ENCODE results near the gene GOLGA6C.
"Not testable (repeated sequence)": the region's sequence is repeated elsewhere in the genome, so short reads cannot be mapped to it uniquely, and the experiment has no call there.

Gene GOLGA6C

GRCh38 chr15:75227663-75228280 lies 30.4 kb upstream of the GOLGA6C start:
- DNase-seq (ENCODE audit: low read depth in 1 of 2, low spot score in 1 of 2): no peak

DNA sequence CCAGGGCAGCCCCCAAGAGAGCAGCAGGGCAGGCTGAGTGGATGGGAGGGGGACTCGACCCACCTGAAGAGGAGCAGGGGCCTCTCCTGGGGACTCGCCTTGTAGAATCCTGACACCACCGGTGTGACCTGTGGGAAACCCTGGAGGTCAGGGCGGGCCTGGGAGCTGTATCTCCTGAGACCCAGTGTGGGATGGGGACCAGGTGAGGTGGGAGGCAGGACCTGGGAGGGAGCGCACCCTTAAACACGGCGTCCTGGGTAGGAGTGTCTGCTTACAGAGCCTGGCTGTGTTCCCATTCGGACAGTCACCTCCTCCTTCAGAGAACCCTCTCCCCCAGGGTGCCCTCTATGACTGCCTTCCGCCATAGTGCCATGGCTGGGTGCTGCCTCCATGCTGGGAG lies 29.3 kb upstream of the GOLGA6C start:
- DNase-seq (ENCODE audit: low read depth in 1 of 2, low spot score in 1 of 2): no peak

- DNase-seq (ENCODE audit: low read depth in 1 of 2, low spot score in 1 of 2): no peak
Measured at GRCh38 chr15:75229191-75230015, 28.7 kb upstream of the GOLGA6C start.

- DNase-seq (ENCODE audit: low read depth in 1 of 2, low spot score in 1 of 2): no peak
Measured at GRCh38 chr15:75230016-75230343, 28.2 kb upstream of the GOLGA6C start.

DNA sequence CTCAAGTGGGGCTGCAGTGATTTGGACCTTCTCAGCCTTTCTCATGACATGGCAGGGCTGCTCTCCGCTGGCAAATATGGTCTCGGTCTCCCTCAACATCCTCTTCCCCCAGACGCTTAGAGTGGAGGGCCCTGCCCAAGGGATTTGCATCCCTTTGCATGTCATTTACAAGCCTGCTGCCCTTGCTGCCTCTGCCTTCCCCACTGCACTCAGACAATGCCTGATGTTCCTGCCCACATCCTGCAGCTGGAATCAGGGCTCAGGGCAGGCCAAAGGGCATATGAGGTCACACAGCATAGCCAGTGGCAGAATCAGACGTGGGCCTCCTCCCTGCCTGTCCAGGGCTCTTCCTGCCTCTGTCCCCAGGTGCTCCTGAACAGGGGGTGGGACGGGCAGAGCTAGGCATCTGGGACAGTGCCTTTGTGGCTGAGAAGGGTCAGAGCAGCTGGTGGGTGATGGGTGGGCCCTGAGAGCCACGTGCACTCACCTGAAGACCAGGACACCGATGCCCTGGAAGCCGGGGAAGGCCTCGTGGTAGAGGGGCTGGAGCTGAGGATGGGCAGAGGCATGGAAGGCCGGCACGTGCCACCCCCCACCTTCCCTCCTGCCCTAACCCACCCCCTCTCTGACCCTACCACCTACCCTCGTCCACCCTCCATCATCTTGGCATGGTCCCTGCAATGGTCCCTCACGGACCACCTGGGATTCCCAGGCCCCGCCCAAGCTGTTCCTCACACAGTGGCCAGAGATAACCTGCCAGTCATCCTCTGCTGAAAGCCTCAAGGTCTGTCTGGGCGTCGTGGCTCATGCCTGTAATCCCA lies 27.4 kb upstream of the GOLGA6C start:
- no peak for DNase-seq (ENCODE audit: low read depth in 1 of 2, low spot score in 1 of 2)

DNA sequence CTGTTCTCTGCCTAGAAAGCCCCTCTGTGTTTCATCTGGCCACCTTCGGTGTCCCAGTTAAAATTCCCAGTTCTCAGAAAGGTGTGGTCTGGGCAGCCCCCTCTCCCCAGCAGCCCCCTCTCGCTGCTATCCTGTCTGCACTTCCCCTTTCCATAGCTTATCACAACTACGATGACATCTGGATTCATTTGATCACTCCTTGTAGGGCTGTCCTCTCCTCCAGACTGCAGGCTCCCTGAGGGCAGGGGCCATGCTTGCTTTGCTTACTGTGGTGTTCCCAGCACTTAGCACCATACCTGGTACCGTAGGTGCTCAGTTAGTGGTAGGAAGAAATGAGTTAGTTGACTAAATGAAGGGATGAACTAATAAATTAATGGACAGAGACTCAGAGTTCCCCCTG lies 26.3 kb upstream of the GOLGA6C start:
- DNase-seq (ENCODE audit: low read depth in 1 of 2, low spot score in 1 of 2): no peak

DNA sequence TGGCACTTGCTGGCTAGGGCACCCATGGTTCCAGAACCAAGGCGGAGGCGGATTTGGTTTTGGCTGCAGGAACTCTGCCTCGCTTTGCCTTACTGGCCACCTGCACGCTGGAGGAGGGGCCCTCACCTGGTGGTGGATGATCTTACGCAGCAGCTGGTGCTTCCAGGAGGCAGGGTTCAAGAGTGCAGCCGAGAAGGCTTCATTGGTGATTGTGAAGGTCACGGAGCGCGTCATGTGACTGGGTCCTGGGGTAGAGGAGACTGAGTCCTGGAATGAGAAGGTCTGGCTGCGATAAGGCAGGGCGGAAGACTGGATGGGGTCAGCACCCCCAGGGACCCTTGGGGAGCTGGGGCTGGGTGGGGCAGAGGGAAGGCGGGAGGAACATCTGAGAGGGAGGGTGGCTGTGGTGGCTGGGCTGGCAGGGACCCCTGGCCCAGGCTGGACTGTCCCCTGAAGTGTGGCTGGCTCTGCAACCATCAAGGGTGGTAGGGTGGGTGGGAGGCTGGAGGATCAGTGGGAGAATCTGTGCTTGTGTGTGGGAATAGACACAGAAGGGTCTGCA lies 25.8 kb upstream of the GOLGA6C start:
- DNase-seq (ENCODE audit: low read depth in 1 of 2, low spot score in 1 of 2): no peak

- DNase-seq (ENCODE audit: low read depth in 1 of 2, low spot score in 1 of 2): no peak
Measured at GRCh38 chr15:75232826-75233503, 25.2 kb upstream of the GOLGA6C start.

DNA sequence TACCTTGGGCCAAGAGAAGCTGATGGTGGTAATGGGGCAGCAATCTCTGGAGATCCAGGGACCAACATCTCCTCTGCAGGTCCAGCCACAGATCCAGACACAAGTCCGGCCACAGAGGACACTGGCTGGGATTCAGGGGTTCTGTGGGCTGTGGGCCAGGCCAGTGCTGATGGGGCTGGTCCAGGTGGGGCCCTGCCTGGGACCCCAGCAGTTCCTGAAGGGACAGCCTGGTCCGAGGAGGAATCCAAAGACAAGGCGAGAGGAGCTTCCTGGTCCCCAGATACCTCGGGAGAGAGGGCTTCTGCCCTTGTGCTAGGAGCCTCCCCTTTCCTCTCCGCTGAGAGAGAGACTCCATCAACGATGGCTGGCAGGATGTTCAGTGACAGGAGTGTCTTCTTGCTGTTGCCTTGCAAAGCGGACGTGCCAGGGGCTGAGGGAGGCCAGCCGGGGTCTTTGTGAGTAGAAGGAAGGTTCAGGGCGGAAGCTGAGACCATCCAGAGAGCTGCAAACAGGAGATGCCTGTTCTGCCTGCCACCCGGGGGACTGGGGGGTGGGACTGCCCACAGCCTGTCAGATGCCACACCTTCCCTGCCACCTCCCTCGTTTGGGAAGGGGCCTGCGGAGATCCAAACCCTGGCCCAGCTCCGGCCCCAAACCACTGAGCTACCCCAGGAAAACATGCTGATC lies 24.5 kb upstream of the GOLGA6C start:
- DNase-seq (ENCODE audit: low read depth in 1 of 2, low spot score in 1 of 2): no peak

- DNase-seq (ENCODE audit: low read depth in 1 of 2, low spot score in 1 of 2): no peak
Measured at GRCh38 chr15:75234191-75234810, 23.8 kb upstream of the GOLGA6C start.

GRCh38 chr15:75235051-75235673 lies 23.0 kb upstream of the GOLGA6C start:
- DNase-seq (ENCODE audit: low read depth in 1 of 2, low spot score in 1 of 2): no peak

DNA sequence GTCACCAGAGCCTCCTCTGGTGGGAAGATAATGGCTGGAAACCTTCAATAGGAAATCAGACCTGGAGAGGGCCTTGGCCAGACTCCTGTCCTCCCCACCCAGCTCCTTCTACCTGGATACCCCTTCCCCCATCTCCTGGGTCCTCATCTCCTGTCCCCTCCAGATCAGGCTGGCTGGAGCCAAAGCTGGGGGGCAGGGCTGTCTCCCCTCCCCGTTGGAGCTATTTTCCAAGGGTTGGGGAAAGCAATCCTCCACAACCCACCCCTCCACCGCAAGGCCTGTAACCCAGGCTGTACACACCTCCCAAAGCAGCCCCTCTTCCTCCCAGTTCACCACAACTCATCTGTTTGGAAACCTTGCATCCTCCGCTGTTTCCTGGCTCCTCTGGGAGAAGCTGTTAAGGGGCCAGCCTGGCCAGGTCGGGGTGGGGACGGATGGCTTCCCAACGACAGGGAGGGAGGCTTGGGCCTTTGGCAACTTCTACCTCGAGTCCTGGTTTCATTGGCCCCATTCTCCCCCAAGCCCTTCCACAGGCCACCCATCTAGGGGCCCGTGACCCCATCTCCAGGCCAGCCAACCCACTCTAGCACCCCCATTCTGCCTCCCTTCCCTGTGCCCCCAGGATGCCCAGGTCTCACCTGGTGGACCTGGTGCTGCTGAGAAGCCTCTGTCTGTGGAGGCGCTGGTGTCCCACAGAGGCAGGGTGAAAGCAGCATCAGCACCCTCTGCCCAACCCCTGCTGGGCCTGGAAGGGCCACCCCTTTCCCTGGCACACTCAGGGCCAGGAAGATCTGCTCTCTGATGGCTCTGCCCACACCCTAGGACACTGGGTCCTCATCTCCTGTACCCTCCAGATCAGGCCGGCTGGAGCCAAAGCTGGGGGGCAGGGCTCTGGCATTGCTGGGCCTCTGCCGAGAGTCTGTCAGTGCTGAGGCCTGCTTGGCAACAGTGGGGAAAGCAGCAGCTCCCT lies 22.1 kb upstream of the GOLGA6C start:
- DNase-seq (ENCODE audit: low read depth in 1 of 2, low spot score in 1 of 2): no peak

DNA sequence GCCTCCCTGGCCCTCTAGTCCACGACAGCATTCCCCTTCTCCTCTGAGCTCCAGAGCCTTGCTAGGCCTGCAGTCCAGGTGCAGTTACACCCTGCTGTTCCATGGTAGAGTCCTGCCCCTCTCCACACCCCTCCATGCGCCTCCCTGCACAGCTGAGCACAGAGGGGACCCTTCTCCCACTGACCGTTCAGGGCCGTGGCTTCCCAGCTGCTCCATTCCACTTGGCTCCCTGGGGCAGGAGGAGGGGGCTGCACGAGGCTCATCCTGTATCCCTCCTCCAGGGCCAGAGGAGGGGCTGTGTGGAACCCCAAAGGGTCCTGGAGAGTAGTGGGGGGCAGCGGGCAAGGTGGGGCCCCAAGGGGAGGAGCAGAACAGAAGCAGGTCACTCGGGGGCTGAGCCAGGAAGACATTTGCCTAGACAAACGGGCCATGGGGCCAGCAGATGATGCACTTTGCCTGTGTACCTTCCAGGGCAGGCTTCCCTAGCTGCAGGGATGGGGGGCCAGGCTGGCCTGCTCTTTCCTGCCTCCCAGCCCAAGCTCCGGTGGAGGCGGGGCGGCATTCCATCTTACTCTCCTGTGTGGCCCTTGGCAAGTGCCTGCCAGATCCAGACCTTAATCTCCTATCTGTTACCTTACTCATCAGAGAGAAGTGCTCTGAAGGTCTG lies 20.7 kb upstream of the GOLGA6C start:
- DNase-seq (ENCODE audit: low read depth in 1 of 2, low spot score in 1 of 2): no peak

GRCh38 chr15:75238150-75238549 lies 20.0 kb upstream of the GOLGA6C start:
- no peak for DNase-seq (ENCODE audit: low read depth in 1 of 2, low spot score in 1 of 2)

DNA sequence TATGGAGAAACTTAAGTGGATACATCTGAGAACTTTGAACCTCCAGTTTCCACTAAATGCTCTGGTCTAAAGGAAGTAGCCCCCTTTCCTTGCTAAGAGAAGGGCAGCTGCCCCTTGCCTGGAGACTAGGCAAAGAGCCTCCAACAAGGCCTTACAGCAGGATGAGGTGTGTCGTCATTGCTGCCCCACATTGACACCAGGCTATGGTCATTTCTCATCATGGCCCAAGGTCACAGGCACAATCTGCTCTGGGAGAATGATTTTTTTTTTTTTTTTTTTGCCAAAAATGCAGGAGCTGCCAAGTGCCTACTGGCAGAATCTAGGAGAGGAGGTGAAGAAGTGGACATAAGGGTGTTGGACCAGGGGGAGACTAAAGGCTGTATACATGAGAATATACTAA lies 12.4 kb upstream of the GOLGA6C start:
- not testable (repeated sequence) for DNase-seq (ENCODE audit: low read depth in 1 of 2, low spot score in 1 of 2)

- DNase-seq (ENCODE audit: low read depth in 1 of 2, low spot score in 1 of 2): not testable (repeated sequence)
Measured at GRCh38 chr15:75248991-75249390, 9.1 kb upstream of the GOLGA6C start.

GRCh38 chr15:75249726-75250125 lies 8.4 kb upstream of the GOLGA6C start:
- DNase-seq (ENCODE audit: low read depth in 1 of 2, low spot score in 1 of 2): no peak

DNA sequence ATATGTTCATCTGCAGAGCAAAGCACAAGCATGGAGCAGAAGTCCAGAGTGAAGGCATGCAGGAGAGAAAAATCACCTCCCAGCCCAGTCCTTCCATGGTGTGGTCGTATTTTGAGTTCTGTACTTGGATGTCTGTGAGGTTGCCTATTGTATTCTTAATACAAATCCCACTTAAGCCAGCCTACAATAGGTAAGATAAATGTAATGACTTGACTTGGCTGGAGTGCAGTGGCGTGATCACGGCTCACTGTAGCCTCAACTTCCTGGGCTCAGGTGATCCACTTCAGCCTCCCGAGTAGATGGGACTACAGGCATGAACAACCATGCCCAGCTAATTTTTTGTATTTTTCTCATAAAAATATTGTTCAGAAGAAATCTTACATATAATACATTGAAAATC lies 6.8 kb upstream of the GOLGA6C start:
- DNase-seq (ENCODE audit: low read depth in 1 of 2, low spot score in 1 of 2): not testable (repeated sequence)
